Renal cortical epithelial cell (primary cell): Measurements from ENCODE around the gene RCOR1. TPM values are rescaled to one million over a fixed set of nuclear protein-coding genes. Genes with fewer than 3 reads are reported as not detected.
"Not testable (repeated sequence)": the region's sequence is repeated elsewhere in the genome, so short reads cannot be mapped to it uniquely, and the experiment has no call there.

Experiments used
- DNase-seq: peaks from one replicate; pipeline ENCODE4 v3.0.0-alpha.2; 2011; ENCODE audit warnings: low read depth
- total RNA-seq: library from RNA; depleted of rRNA; stranded (reverse); fragments of >200 nt; gene quantifications from 2 replicates; pipeline ENCODE4 v1.2.3, GENCODE V29; 2014

Gene RCOR1
- total RNA-seq, 1 donor from 2014 or later: 28.0 TPM

GRCh38 chr14:102593061-102593824, 794 bp downstream of the RCOR1 start:
- no peak for DNase-seq

GRCh38 chr14:102593825-102594137, 1.3 kb downstream of the RCOR1 start:
- DNase-seq: no peak

DNA sequence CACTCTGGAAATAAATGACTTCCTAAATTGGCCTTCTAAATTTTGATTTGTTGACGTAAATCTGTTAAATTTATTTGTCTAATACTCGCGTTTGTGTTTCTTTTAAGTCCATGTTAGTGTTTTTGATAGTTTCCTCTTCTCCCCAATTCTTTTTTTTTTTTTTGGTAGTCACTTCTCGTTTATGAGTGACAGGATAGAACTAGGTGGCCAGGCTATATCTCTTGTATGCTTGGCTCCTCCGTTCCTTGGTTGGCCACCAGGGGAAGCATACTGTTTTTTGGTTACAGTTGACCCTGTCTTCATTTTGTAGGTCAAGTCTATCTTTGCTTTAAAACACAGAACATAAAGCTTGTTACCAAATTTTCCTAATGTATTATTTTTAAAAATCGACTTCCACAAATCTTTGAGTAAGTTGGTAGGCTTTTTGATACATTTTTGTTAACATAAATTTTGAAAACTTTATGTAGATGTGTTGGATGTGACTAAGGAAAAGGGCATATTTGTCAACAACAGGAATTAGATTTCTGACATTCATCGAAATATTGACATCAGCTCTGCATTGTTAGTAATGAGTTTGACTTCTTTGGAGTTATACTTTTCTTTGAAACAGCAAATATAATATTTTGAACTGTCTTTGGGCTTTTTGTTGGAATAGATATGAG, 2.2 kb downstream of the RCOR1 start:
- DNase-seq: peak; percentile 58

GRCh38 chr14:102601378-102601925, 9.0 kb downstream of the RCOR1 start:
- DNase-seq: no peak

- peak; percentile 22 for DNase-seq
These were observed 10.2 kb downstream of the RCOR1 start for GRCh38 chr14:102602421-102603292.

DNA sequence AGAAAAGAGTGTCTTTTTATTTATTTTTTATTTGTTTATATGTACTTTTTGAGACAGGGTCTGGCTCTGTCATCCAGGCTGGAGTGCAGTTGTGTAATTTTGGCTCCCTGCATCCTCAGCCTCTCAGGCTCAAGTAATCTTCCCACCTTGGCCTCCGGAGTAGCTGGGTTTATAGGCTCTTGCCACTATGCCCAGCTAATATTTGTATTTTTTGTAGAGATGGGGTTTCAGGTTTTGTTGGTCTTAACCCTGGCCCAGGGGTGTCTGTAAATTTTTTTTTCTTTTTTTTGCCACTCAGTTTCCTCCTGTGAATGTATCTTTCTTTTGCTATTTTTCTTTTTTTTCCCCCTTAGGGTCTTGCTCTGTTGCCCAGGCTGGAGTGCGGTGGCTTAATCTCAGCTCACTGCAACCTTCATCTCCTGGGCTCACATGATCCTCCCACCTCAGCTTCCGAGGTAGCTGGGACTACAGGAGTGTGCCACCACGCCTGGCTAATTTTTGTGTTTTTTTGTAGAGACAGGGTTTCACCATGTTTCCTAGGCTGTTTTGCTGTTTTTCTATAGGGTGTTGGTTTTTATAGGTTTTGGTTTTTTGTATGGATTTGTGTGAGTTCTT, 11.0 kb downstream of the RCOR1 start:
- no peak for DNase-seq

DNA sequence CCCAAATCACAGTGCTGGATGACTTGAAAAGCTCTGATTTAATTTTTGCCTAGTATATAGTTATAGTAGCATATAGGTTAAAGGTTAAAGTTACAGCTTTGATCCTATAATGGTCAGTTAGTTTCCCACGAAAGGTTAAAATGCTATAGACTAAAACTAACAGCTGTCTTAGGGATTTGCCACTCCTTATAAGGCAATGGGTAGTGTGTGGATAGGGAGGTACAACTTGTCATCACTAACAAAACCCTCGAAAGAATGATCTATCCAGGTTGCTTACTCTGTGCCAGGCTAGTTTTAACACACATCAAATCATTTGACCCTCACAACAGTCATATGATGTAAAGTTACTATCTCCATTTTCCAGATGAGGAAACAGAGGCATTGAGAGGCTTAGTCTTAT, 11.7 kb downstream of the RCOR1 start:
- no peak for DNase-seq

- DNase-seq: peak; percentile 90
These were observed 12.6 kb downstream of the RCOR1 start for GRCh38 chr14:102605029-102605428.

GRCh38 chr14:102606296-102606695, 13.8 kb downstream of the RCOR1 start:
- no peak for DNase-seq

DNA sequence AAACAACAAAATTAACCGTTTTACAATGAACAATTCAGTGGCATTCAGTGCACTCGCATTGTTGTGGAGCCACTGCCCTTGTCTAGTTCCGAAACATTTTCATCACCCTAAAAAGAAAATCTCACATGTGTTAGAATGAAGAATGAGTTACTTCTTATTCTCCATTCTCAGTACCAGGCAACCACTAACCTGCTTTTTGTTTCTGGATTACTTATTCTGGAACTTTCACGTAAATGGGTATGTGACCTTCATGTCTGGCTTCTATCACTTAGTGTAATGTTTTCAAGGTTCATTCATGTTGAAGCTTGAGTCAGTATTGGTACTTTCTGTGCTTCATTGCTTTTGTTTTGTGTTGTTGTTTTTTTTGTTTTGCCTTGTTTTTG, 15.6 kb downstream of the RCOR1 start:
- DNase-seq: no peak

DNA sequence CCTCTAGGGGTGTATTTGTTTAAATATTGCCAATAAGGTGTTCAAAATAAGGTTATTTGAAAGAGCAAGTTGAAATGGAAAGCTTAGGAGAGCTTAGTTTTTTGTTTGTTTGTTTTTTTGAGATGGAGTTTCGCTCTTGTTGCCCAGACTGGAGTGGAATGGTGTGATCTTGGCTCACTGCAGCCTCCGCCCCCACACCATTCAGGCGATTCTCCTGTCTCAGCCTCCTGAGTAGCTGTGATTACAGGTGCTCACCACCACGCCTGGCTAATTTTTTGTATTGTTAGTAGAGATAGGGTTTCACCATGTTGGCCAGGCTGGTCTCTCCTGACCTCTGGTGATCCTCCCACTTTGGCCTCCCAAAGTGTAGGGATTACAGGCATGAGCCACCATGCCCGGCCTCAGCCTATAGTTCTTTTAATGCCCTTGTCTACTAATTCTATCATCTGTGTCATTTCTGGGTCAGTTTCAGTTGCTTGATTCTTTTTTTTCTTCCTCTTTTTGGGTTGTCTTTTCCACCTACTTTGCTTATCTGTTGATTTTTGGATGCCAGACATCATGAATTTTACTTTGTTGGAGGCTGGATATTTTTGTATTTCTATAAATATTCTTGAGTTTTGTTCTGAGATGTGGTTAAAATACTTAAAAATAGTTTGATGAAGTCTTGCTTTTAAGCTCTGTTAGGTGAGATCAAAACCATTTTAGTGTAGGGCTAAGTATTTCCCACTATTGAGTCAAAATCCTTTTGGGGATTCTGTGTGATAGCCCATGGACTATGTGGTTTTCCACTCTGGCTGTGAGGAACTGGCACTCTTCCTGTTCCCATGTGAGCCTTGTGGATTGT, 18.7 kb downstream of the RCOR1 start:
- no peak for DNase-seq

GRCh38 chr14:102616318-102616717, 23.9 kb downstream of the RCOR1 start:
- no peak for DNase-seq

DNA sequence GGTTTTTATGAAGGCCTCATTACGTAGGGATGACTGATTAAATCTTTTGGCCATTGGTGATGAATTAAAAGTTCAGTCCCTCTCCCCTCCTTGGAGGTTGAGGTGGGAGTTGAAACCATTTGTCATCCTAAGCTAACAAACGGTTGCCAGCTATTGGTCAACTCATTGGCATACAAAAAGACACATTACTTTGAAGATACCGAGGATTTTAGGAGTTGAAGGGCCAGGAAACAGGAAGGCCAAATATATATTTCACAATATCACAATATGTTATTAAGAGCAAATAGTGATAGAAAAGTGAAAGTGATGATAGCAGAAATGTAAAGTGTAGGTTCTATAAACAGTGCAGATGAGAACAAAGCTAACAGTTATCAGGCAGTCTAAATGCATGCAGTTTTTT, 24.4 kb downstream of the RCOR1 start:
- DNase-seq: no peak

- not testable (repeated sequence) for DNase-seq
These were observed 26.6 kb downstream of the RCOR1 start for GRCh38 chr14:102619012-102619411.

GRCh38 chr14:102620413-102620812, 28.0 kb downstream of the RCOR1 start:
- DNase-seq: peak; percentile 54

DNA sequence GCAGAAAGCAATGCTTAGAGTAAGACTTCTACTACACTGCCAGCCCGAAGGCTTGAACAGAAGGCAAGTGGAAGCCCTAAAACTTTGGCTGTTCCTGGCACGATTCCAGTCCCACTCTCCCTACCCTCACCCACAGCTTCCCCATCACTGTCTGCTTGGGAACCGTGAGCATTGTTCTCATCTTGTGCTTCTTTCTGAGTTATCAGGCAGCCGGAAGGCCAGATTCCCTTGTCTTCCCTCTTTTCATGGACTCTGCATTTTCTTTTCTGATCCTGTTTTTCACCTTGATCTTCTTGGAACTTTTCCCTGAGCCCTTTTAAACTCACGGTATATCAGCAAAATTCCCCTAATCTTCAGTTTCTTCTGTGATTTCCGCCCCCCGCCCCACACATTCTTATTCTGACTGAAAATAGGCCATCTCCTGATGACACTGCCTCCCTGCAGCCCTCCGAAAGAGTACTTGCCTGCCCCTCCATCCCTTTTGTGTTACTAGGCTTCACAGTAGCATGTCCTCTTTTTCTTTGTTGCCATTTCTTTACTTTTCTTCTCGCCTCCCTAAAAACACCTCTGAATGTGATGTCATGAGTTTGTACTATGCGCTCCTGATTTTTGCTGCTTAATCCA, 29.9 kb downstream of the RCOR1 start:
- no peak for DNase-seq

DNA sequence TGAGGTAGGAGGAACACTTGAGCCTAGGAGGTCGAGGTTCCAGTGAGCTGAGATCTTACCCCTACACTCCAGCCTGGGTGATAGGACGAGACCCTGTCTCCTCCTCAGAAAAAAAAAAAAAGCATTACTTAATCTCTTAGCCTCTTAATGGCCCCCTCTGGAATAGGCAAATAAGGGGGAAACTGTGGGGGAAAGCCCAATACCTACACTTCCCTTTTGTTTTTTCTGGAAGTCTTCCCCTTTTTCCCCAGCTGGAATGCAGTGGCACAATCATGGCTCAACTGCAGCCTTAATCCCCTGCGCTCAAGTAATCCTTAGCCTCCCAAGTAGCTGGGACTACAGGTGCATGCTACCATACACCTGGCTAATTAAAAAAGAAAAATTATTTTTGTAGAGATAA, 32.2 kb downstream of the RCOR1 start:
- no peak for DNase-seq

DNA sequence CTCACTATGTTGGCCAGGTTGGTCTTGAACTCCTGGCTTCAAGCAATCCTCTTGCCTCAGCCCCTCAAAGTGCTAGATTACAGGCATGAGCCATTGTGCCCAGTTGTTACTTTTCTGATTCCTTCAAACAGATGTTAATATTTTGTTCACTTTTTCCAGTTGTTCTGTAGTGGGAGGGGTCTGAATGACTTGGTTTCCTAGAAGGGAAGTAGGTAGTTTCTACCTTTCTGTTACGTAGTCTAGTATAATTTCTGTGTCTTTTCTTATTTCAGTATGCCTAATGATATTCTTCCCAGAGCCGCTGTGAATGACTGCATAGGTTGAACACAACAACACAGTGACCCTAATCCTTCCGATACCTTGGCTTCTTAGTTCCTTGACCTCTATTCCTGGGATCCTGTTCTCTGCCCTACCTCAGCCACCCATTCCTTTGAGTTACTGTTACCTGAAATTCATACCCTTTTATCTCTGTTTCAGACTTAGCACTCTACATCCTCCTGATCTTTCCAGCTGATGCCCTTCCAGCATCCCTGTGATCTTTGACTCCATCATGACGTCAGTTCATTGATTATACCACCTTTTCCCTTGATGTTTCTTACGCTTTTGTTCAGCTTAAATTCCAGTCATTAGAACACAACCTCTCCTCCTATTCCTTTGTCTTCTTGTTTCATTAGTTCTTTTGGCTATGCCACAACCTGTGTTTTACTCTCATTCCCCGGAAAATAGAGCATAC, 33.3 kb downstream of the RCOR1 start:
- DNase-seq: no peak

DNA sequence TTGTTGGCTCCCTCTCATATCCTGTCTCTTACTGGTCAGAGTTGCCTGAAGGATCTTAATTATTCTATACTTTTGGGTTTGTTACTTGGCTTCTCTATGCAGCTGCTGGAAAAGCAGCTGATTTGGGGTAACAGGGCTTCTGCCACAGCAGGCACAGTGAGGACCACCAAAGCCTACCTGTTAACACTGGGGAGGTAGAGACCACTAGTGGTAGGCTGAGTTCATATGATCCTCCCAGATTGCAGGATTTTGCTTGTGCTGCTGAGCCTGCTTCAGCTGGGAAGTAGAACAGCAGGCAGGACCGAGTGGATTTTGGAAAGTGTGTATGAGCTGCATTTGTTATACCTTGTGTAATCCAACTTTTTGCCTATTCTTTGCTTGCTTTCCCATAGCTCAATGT, 34.1 kb downstream of the RCOR1 start:
- DNase-seq: no peak

GRCh38 chr14:102629011-102629444, 36.6 kb downstream of the RCOR1 start:
- no peak for DNase-seq
